Measurements from ENCODE around the gene MTMR2. TPM values are rescaled to one million over a fixed set of nuclear protein-coding genes. Genes with fewer than 3 reads are reported as not detected.

The MTMR2 gene
- total and polyA plus RNA-seq, 2 donors (not counting 1 experiment from before 2014, with no cell fraction given) = 4.8 to 15.4 TPM

DNA sequence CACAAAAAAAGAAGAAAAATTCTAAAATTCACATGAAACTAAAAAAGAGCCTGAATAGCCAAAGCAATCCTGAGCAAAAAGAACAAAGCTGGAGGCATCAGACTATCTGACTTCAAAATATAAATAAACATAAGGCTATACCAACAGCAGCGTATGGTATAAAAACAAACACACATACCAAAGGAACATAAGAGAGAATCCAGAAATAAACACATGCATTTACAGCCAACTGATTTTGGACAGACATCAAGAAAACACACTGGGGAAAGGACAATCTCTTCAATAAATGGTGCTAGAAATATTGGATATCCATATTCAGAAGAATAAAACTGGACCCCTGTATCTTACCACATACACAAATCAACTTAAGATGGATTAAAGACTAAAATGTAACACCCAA, 2.8 kb upstream of the MTMR2 start:
- intact Hi-C loops (cut with micrococcal nuclease) = no loop called here

DNA sequence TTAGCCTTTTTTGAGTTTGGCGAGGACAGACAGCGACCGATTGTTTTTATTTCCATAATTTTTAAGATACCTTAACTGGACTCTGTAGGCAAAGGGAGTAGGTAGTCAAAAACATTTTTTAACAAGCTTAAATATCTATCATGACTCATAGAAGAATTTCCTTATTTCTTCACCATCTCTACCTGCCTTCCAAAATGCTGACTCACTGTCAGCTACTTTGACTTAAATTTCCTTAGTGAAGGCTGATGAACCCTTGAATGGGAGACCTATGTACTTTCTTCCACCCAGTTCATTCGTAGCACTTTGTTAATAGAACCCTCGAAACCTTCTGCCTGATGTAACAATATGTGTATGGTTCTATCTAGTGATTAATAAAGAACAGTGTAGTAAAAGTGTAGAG, 1.1 kb upstream of the MTMR2 start:
- CTCF ChIA-PET = interaction anchor here (0.9 to 1.0 kb wide), 2 partner anchors 465 to 469 kb away, joined by 3 read pairs; partner anchors contain the start of genes CCDC82 and JRKL
- peaks cover 0 to 2% (median 0%) of the 10 kb centered on the region in 4 experiments for H3K27me3 ChIP-seq (replicated peaks in 1 of 4; ENCODE audit: control extremely low read depth in 1 of 4, control insufficient read depth in 3 of 4, insufficient read depth in 4 of 4, low read length in 3 of 4)
- no peaks in the 10 kb centered on the region for H3K9me3 Mint-ChIP-seq (ENCODE audit: insufficient read depth)
- DNase-seq = no peak
- peaks cover 9 to 16% of the 10 kb centered on the region in 2 donors for H3K4me1 ChIP-seq (ENCODE audit: control insufficient read depth in 2 of 2, insufficient read depth in 2 of 2, low read length in 2 of 2)
- TF ChIP-seq, protein P1, sequence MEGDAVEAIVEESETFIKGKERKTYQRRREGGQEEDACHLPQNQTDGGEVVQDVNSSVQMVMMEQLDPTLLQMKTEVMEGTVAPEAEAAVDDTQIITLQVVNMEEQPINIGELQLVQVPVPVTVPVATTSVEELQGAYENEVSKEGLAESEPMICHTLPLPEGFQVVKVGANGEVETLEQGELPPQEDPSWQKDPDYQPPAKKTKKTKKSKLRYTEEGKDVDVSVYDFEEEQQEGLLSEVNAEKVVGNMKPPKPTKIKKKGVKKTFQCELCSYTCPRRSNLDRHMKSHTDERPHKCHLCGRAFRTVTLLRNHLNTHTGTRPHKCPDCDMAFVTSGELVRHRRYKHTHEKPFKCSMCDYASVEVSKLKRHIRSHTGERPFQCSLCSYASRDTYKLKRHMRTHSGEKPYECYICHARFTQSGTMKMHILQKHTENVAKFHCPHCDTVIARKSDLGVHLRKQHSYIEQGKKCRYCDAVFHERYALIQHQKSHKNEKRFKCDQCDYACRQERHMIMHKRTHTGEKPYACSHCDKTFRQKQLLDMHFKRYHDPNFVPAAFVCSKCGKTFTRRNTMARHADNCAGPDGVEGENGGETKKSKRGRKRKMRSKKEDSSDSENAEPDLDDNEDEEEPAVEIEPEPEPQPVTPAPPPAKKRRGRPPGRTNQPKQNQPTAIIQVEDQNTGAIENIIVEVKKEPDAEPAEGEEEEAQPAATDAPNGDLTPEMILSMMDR (IDR thresholded peaks at IDR 0.05) = no peak
- TF ChIP-seq EZH2 (IDR thresholded peaks at IDR 0.05; ENCODE audit: borderline replicate concordance, insufficient read depth, low read depth, low read length, poor library complexity, severe bottlenecking) = no peak
- peak overlapping the region; percentile 72 for H3K4me2 ChIP-seq (replicated peaks; ENCODE audit: low read depth, low read length, poor library complexity, severe bottlenecking)
- H4K20me1 ChIP-seq (ENCODE audit: control insufficient read depth, insufficient read depth, low read length, poor library complexity, severe bottlenecking) = no peaks in the 10 kb centered on the region
- ATAC-seq (ENCODE audit: low read depth) = no peak
- H3K4me3 ChIP-seq (ENCODE audit: control extremely low read depth in 1 of 5, extremely low read depth in 1 of 5, insufficient read depth in 1 of 5, low read depth in 2 of 5, low read length in 4 of 5) = no peak overlapping the region
- POLR2A ChIA-PET = no interaction called here
- no peaks in the 10 kb centered on the region for H3K9me3 ChIP-seq (ENCODE audit: control extremely low read depth in 1 of 3, control insufficient read depth in 2 of 3, insufficient read depth in 1 of 3, low read length in 2 of 3)
- no peaks in the 10 kb centered on the region for H3K36me3 ChIP-seq (replicated peaks in 1 of 2; ENCODE audit: control extremely low read depth in 1 of 2, control insufficient read depth in 1 of 2, extremely low read depth in 1 of 2, insufficient read depth in 2 of 2, low read length in 1 of 2)
- peak overlapping the region; percentile 58 for H3K4me3 Mint-ChIP-seq
- no peak overlapping the region for H3K27ac ChIP-seq (ENCODE audit: low read length in 2 of 2)
- H3K27me3 Mint-ChIP-seq = peaks cover 13% of the 10 kb centered on the region
- H3K9ac ChIP-seq (ENCODE audit: low read length) = no peak overlapping the region
- no peak overlapping the region for H3K27ac Mint-ChIP-seq
- WGBS (ENCODE audit: insufficient coverage) = no CpG with 5 or more reads among the region's 5 CpGs
- H2AFZ ChIP-seq (ENCODE audit: insufficient read depth, low read depth, low read length, poor library complexity, severe bottlenecking) = no peak overlapping the region
- H3K4me1 Mint-ChIP-seq = peaks cover 25% of the 10 kb centered on the region
- H3K79me2 ChIP-seq (ENCODE audit: control insufficient read depth, insufficient read depth, low read length) = peaks cover 6% of the 10 kb centered on the region
- intact Hi-C loops (cut with micrococcal nuclease) = no loop called here

More for the DNA sequence above, 2.8 kb upstream of the MTMR2 start:
- Histone ChIP-seq H4K20me1 (ENCODE audit: control insufficient read depth, insufficient read depth, low read length, poor library complexity, severe bottlenecking) (no peaks in the 10 kb centered on the region), H3K27me3 (replicated peaks in 1 of 4; ENCODE audit: control extremely low read depth in 1 of 4, control insufficient read depth in 3 of 4, insufficient read depth in 4 of 4, low read length in 3 of 4) (peaks cover 0 to 2% (median 0%) of the 10 kb centered on the region in 4 experiments), H3K27ac (ENCODE audit: low read length in 2 of 2) (no peak overlapping the region), H3K4me2 (replicated peaks; ENCODE audit: low read depth, low read length, poor library complexity, severe bottlenecking) (no peak overlapping the region), H3K9ac (ENCODE audit: low read length) (no peak overlapping the region), H3K4me3 (ENCODE audit: control extremely low read depth in 1 of 5, extremely low read depth in 1 of 5, insufficient read depth in 1 of 5, low read depth in 2 of 5, low read length in 4 of 5) (no peak overlapping the region), H3K79me2 (ENCODE audit: control insufficient read depth, insufficient read depth, low read length) (peaks cover 6% of the 10 kb centered on the region), H2AFZ (ENCODE audit: insufficient read depth, low read depth, low read length, poor library complexity, severe bottlenecking) (no peak overlapping the region), H3K9me3 (ENCODE audit: control extremely low read depth in 1 of 3, control insufficient read depth in 2 of 3, insufficient read depth in 1 of 3, low read length in 2 of 3) (peaks cover 0 to 7% (median 0%) of the 10 kb centered on the region in 3 donors), H3K36me3 (replicated peaks in 1 of 2; ENCODE audit: control extremely low read depth in 1 of 2, control insufficient read depth in 1 of 2, extremely low read depth in 1 of 2, insufficient read depth in 2 of 2, low read length in 1 of 2) (no peaks in the 10 kb centered on the region), H3K4me1 (ENCODE audit: control insufficient read depth in 2 of 2, insufficient read depth in 2 of 2, low read length in 2 of 2) (peaks cover 9 to 16% of the 10 kb centered on the region in 2 donors)
- ChIA-PET POLR2A (no interaction called here), CTCF (no interaction called here)
- DNase-seq (no peak), ATAC-seq (ENCODE audit: low read depth) (no peak)
- Mint-ChIP-seq H3K4me1 (peaks cover 25% of the 10 kb centered on the region), H3K9me3 (ENCODE audit: insufficient read depth) (peaks cover 5% of the 10 kb centered on the region), H3K4me3 (no peak overlapping the region), H3K27me3 (peaks cover 19% of the 10 kb centered on the region), H3K27ac (no peak overlapping the region)
- WGBS (ENCODE audit: insufficient coverage) = no CpG with 5 or more reads among the region's 1 CpG
- no peak for TF ChIP-seq EZH2 (IDR thresholded peaks at IDR 0.05; ENCODE audit: borderline replicate concordance, insufficient read depth, low read depth, low read length, poor library complexity, severe bottlenecking)
- TF ChIP-seq, protein P1 (IDR thresholded peaks at IDR 0.05) = no peak

Measured in B cell (primary cell).